Measurements from ENCODE around the gene CDCP2.

The CDCP2 gene

GRCh38 chr1:54084794-54085193 is 68.0 kb downstream of the CDCP2 start:
- DNase-seq: no peak
